Measurements from ENCODE around the gene RASD2.

RASD2 gene

DNA sequence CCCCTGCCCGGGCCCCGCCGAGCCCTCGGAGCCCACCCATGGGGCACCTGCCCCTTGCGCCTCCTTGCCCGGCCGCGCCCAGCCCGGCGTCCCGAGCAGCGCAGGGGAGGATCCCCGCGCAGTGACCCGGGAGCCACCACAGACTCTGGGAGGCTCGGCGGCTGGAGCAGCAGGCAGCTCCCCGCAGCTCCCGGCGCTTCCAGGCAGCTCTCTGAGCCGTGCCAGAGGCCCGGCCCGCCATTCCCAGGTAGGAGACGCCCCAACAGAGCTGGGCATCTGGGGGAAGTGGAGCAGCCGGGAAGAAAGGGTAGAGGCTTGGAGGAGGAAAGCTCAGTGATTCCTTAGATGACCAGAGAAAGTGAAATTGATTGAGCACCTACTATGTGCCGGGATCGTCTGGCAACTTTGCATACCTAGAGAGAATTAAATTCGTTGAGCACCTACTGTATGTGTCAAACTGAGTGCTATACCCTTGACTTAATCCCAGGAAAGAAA is 670 bp downstream of the RASD2 start:
- DNase-seq (ENCODE audit: low read depth in 1 of 2, low spot score in 1 of 2): no peak

DNA sequence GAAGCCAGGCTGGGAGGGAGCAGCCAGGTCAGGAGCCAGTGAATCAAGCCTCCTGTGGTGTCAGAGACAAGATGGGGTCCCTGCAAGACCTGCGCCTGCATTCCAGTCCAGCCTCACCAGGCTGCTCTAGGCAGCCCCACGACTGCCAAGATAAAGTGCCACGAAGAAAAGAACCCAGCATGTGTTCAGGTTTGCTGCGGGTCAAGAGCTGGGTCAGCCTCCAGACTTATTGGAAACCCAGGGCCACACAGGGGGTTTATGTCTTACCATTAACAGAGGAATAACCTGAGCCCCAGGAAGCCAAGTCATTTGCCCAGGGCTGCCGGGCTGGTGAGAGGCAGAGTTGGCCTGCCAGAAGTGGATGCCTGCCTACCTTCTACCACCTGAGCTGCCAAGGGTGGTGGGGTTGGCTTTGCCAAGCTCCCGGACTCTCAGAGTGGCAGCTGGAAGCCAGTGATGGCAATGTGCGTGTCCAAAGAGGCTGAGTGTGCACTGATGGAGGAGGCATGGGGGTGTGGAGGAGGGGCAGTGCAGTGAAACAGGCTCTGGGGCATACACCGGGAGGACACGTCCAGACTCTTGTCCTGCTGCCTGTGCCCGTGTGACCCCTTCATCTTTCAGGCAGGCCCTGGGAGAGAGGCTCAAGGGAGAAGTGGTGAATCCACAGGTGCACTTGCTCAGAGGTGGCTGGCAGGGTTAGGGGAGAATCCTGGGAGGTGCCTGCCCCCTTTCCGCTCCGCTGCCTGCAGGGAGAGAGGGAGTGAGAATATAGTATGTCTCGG is 1.7 kb downstream of the RASD2 start:
- DNase-seq (ENCODE audit: low read depth in 1 of 2, low spot score in 1 of 2): no peak

DNA sequence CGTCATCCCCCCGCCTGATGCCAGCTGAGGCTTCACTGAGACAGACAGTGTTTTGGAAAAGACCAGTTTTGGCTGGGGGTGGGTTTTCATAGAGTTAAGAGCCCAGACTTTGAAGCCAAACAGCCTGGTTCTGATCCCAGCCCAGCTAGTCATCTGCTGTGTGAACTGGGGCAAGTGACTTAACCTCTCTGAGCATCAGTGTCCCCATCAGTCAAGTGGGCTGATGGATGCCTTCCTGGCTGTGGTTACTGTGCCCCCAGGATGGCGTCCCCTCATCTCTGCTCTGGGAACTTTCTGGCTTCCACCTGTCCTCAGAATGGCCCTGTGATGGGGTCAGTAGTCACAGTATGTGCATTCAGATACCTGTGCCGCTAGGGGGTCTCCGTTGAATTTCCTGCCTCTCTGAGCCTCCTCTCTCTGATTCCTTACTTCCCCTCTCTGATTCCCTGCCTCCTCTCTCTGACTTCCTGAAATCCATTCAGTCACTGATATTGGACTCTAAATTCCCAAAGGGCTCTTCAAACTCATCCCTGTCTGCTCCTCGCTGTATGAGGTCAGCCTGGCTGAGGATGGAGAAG is 2.4 kb downstream of the RASD2 start:
- DNase-seq (ENCODE audit: low read depth in 1 of 2, low spot score in 1 of 2): no peak

DNA sequence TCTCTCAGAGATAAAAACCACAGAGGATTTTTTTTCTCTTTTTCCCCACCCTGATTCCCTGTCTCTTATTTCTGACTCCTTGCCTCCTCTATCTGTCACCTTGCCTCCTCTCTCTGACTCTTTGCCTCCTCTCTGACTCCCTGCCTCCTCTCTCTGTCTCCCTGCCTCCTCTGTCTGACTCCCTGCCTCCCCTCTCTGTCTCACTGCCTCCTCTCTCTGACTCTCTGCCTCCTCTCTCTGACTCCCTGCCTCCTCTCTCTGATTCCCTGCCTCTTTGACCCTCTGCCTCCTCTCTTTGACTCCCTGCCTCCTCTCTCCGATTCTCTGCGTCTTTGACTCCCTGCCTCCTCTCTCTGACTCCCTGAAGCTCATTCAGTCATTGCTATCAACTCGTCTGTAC is 3.1 kb downstream of the RASD2 start:
- DNase-seq (ENCODE audit: low read depth in 1 of 2, low spot score in 1 of 2): no peak

DNA sequence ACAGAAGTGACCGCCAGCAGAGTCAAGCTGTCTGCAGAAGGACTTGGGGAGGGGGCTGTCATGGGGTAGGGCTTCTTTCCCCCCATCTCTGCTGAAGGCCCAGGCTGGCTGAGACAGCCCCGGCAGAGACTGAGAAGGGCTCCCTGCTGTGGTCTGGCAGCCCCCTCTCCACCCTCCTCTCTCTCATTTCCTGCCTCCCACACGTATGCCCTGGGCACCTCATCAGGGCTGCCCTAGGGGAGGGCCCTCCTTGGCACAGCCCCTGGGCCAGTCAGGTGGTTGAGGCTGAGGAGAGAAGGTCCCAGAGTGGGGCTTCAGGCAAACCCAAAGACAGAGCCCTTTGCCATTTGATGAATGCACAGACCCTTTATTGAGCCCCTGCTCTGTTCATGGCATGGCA is 3.6 kb downstream of the RASD2 start:
- DNase-seq (ENCODE audit: low read depth in 1 of 2, low spot score in 1 of 2): no peak

DNA sequence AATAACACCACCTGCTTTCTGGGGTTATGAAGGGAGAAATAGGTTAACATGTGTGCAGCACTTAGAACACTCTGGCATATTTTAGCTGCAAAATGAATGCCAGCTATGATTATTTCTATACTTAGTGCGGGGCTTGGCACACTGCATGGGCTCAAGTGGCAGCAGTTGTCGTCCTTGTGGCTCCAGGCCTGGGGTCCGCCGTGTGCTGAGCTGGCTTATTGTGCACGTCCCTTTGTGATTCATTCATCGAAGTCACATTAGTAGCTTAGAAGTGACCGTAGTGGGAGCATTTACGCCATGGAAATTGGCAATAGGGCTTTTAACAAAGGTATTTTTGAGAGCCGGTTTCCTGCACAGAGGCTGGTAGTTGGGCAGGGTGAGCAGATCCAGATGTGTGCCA is 4.2 kb downstream of the RASD2 start:
- no peak for DNase-seq (ENCODE audit: low read depth in 1 of 2, low spot score in 1 of 2)

DNA sequence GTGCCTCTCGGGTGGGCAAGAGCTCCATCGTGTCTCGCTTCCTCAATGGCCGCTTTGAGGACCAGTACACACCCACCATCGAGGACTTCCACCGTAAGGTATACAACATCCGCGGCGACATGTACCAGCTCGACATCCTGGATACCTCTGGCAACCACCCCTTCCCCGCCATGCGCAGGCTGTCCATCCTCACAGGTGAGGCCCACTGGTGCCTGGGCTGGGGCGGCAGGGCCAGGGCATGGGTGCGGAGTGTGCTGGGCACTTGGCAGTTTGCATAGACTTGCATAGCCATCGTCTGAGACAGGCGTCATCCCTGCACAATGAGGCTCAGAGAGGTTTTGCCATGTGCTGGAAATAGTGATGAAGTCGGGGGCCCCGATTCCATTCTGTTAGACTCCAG is 6.3 kb downstream of the RASD2 start:
- no peak for DNase-seq (ENCODE audit: low read depth in 1 of 2, low spot score in 1 of 2)

DNA sequence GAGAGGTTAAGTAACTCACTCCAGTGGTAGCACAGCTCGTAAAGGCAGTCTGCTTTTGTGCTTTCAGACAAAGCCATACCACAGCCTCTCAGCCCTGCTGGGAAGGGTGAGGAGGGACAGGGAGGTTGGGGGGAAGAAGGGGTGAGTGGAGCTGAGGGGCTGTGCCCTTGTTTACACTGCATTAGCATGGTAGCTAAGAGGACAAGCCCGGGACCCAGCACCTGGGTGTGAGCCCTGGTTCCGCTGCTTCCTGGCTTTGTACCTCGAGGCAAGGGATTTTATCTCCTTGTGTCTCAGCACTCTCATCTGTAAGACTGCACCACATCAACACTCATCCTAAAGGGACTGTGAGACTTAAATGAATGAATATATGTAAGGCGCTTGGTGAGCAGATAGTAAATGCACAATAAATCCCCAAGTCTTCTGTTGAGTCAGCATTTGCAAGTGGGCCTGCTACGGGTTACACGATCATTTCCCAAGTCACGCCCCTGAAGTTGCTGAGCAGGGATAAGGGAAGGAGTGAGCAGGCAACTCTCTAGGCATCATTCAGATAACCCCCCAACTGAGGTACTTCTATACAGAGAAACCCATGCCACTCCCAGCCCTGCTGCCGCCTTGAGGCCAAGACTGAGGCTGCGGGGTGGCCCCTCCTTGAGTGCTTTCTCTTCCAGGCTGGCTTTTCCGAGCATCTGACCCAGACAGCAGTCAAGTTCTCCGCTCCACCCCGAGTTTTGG is 7.5 kb downstream of the RASD2 start:
- DNase-seq (ENCODE audit: low read depth in 1 of 2, low spot score in 1 of 2): no peak

DNA sequence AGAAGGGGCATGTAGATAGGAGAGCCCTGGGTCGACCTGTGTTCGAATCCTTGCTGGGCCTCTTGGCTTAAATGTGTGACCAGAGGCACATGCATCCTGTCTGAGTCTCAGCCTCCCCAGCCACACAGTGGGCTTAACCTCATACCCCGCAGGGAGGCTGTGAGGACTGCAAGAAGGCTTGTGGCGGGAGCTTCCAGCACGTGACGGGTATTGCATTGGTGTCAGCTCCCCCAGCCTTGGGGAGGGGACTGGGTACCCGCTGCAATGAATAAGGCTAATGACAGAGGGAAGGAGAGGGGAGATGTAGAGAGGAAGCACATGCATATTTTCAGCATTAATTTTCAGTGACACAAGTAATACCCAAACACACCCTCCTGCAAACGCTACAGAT is 8.1 kb downstream of the RASD2 start:
- DNase-seq (ENCODE audit: low read depth in 1 of 2, low spot score in 1 of 2): no peak

DNA sequence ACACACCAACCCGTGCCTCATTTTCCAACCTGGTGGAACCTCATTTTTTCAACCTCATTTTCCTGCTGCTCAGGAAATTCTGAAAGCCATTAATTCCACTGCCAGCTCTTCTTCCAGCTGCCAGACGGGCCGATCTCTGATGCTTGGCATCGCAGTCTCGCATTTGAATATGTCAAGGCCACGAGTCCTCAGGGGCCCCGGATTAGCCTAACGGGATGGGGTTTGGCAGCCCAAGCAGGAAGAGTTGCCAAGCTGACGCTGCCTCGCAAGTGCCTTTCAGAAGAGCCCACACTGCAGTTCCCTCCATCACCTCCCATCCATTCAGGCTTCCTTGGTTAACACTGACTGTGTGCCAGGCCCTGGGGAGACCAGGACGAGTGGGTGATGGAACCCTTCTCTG is 8.7 kb downstream of the RASD2 start:
- no peak for DNase-seq (ENCODE audit: low read depth in 1 of 2, low spot score in 1 of 2)

DNA sequence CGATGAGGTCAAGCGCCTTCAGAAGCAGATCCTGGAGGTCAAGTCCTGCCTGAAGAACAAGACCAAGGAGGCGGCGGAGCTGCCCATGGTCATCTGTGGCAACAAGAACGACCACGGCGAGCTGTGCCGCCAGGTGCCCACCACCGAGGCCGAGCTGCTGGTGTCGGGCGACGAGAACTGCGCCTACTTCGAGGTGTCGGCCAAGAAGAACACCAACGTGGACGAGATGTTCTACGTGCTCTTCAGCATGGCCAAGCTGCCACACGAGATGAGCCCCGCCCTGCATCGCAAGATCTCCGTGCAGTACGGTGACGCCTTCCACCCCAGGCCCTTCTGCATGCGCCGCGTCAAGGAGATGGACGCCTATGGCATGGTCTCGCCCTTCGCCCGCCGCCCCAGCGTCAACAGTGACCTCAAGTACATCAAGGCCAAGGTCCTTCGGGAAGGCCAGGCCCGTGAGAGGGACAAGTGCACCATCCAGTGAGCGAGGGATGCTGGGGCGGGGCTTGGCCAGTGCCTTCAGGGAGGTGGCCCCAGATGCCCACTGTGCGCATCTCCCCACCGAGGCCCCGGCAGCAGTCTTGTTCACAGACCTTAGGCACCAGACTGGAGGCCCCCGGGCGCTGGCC is 11.0 kb downstream of the RASD2 start:
- no peak for DNase-seq (ENCODE audit: low read depth in 1 of 2, low spot score in 1 of 2)

DNA sequence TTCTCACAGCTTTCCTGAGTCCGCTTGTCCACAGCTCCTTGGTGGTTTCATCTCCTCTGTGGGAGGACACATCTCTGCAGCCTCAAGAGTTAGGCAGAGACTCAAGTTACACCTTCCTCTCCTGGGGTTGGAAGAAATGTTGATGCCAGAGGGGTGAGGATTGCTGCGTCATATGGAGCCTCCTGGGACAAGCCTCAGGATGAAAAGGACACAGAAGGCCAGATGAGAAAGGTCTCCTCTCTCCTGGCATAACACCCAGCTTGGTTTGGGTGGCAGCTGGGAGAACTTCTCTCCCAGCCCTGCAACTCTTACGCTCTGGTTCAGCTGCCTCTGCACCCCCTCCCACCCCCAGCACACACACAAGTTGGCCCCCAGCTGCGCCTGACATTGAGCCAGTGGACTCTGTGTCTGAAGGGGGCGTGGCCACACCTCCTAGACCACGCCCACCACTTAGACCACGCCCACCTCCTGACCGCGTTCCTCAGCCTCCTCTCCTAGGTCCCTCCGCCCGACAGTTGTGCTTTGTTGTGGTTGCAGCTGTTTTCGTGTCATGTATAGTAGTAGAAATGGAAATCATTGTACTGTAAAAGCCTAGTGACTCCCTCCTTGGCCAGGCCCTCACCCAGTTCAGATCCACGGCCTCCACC is 11.7 kb downstream of the RASD2 start:
- peak; percentile 64 to 67 for DNase-seq (ENCODE audit: low read depth in 1 of 2, low spot score in 1 of 2)

DNA sequence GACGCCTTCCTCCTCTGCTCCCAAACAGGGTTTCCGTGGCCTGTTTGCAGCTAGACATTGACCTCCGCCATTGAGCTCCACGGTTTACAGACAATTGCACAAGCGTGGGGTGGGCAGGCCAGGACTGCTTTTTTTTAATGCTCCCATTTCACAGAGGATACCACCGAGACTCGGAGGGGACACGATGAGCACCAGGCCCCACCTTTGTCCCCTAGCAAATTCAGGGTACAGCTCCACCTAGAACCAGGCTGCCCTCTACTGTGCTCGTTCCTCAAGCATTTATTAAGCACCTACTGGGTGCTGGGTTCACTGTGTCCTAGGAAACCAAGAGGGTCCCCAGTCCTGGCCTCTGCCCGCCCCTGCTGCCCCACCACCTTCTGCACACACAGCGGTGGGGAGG is 12.2 kb downstream of the RASD2 start:
- DNase-seq (ENCODE audit: low read depth in 1 of 2, low spot score in 1 of 2): no peak

DNA sequence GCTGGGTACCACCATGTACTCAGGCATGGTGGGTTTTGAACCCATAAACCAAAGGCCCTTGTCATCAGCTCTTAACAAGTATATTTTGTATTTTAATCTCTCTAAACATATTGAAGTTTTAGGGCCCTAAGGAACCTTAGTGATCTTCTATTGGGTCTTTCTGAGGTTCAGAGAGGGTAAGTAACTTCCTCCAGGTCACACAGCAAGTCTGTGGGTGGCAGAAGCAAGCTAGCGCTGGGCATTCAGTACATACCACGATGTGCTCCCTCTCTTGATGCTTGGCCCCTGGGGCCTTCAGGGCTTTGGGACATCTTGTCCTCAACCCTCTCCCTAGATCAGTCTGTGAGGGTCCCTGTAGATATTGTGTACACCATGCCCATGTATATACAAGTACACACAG is 12.7 kb downstream of the RASD2 start:
- no peak for DNase-seq (ENCODE audit: low read depth in 1 of 2, low spot score in 1 of 2)

DNA sequence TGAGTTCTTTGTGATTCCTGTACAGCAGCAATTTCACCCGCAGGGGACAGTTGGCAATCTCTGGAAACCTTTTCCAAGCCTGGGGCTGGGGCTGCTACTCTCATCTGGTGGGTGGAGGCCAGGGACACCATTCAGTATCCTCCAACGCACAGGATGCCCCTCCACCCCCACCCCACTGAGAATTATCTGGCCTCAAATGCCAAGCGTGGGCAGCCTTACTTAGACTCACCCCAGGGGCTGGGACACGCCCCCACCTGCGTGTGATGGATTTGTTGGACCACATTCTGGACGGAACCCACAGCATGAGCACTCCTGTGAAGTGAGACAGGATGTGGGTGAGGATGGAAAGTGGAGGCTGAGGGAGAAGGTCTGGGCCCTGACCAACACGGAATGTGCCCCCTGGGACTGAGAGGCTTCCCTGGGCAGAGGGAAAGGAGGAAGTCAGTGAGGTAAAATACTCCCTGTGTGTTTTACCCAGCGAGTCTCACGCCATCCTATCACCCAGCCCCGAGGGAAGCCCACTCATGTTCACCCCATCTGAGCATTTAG is 13.7 kb downstream of the RASD2 start:
- DNase-seq (ENCODE audit: low read depth in 1 of 2, low spot score in 1 of 2): no peak

DNA sequence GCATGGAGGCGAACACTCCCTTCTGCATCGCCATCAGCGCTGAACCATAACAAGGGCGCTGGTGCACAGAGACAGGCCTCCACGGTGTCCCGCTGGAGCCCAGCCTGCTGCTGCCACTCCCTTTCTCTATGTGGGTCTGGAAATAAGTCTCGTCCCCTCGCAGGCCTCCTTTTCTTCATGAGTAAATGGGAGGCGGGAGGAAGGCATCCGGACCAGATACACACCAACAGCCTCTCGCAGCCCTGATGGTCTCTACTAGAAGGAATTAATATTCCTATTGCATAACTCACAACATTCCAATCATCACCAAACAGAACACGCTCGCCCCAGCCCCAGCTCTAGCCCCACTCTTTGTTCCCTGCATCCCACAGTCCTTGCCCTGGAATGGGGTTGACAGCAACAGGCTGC is 14.9 kb downstream of the RASD2 start:
- no peak for DNase-seq (ENCODE audit: low read depth in 1 of 2, low spot score in 1 of 2)

DNA sequence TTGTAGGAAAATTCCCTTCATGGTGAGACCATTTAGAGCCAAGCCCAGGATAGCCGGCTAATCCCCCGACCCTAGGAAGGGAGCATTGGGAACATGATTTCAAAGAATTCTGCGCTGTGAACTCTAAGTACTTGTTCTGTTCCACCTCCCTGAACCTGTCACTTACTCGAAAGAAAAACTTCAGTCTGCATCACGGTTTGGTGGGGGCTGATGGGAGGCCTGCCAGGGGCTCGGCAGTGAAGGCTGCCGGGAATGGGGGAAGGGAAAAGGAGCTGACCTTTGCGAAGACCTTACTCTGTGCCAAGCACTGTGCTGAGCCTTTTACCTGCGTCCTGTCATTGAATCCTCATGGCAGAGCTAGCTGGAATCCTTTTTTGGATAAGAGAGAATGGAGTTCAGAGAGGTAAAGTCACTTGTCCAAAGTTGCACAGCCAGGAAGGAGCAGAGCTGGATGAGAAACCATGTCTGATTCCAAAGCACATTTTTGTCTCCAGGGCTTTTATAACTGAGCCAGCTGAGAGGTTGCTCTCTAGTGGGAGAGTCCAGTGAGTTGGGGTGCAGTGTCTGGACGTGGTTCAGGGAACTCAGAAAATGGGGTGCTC is 15.4 kb downstream of the RASD2 start:
- no peak for DNase-seq (ENCODE audit: low read depth in 1 of 2, low spot score in 1 of 2)

DNA sequence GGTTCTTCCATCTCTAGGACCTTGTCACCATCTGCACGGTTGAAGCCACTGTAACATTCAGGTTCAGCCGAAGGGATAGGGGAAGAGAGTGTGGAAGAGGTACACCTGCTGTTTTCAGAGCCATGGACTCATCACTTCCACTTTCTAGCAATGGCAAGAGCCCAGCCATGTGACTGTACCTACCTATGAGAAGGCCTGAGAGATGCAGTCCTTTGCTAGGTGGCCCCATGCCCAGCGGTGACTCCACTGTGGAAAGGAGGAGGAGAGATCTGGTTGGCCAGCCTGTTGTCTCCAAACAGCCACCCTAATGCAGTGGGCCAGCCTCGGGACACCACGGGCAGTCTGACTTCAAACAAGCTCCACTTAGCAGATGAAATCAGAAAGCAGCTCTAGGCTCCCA is 16.0 kb downstream of the RASD2 start:
- no peak for DNase-seq (ENCODE audit: low read depth in 1 of 2, low spot score in 1 of 2)

DNA sequence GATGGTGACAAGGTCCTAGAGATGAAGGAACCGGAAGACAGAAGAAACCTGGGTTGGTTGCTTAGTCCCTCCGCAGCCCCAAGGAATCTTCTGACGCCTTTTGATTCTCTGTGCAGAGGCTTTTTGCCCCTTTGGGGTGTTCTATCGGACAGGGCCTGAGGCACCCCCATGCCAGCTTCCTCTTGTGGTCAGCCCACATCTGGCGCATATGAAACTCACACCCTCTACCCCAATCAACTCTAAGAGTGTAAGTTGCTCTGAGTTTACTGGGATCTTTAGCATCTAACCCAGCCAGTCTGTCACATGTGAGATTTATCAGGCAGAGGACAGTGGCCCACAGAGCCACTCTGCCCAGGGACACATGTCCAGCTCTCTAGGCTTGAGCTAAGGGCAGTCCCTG is 17.4 kb downstream of the RASD2 start:
- DNase-seq (ENCODE audit: low read depth in 1 of 2, low spot score in 1 of 2): no peak

DNA sequence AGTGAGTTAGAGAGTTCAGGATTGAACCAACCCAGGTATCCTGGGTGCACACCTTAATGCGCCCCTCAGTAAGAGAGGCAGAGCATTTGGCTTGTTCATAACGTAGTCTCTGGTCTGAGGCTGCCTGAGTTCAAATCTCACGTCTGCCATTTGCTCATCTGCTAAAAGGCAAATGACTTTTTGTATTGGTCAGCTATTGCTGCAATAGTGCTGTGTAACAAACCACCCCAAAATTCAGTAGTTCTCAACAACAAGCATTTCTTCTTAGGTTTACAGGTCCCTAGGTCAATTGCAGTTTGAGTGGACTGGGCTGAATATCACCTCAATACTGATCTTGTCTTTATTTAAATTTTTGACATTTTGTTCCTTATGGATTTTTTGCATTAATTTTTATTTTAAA is 18.1 kb downstream of the RASD2 start:
- DNase-seq (ENCODE audit: low read depth in 1 of 2, low spot score in 1 of 2): no peak

Measured in stimulated activated CD4-positive, alpha-beta T cell treated with anti-CD3 and anti-CD28 coated beads, Interleukin-15, amount 100 ng/mL, for 1 hour (primary cell).